Measurements from ENCODE around the gene GPATCH8. TPM values are rescaled to one million over a fixed set of nuclear protein-coding genes. Genes with fewer than 3 reads are reported as not detected.

GPATCH8 gene
- total RNA-seq, 1 donor from 2014 or later: 62.6 TPM

DNA sequence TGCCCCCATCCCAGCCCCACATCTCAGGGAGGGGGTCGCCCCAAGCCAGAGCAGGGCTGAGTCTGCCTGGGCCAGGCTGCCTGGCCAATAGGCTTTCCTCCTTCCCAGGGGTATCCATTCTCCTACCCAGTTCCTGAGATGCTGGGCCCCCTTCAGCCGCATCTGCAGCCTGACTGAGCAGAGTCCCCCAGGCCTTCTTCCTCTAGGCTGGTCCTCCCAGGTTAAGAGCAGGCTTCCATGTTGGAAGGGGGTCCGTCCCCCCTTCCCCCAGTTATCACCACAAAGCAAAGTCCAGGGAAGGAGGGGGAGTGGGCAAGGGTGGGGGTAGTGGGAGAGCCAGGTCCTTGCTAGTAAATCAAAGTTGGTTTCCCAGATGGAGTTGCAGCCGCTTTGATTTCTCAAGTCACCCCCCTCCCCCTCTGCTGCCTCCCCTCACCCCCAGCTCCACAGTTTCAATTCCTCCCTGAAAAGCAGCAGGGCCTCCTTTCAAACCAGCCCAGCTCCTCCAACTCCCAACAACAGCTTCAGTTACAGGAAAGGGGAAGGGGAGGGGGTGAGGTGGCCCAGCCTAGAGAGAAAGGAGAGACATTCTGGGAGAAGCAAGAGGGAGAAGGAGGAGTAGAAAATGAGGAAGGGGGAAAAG, 44.5 kb upstream of the GPATCH8 start:
- peaks cover 3% of the 10 kb centered on the region for H3K9me3 Mint-ChIP-seq (ENCODE audit: unreplicated experiment)
- H3K27ac Mint-ChIP-seq (ENCODE audit: unreplicated experiment): no peak overlapping the region
- H3K4me1 Mint-ChIP-seq (ENCODE audit: low read depth, unreplicated experiment): peaks cover 8% of the 10 kb centered on the region
- no peak overlapping the region for H3K4me3 Mint-ChIP-seq (ENCODE audit: unreplicated experiment)
- H3K36me3 Mint-ChIP-seq (ENCODE audit: unreplicated experiment): peaks cover 15% of the 10 kb centered on the region
- TF ChIP-seq, protein P1, sequence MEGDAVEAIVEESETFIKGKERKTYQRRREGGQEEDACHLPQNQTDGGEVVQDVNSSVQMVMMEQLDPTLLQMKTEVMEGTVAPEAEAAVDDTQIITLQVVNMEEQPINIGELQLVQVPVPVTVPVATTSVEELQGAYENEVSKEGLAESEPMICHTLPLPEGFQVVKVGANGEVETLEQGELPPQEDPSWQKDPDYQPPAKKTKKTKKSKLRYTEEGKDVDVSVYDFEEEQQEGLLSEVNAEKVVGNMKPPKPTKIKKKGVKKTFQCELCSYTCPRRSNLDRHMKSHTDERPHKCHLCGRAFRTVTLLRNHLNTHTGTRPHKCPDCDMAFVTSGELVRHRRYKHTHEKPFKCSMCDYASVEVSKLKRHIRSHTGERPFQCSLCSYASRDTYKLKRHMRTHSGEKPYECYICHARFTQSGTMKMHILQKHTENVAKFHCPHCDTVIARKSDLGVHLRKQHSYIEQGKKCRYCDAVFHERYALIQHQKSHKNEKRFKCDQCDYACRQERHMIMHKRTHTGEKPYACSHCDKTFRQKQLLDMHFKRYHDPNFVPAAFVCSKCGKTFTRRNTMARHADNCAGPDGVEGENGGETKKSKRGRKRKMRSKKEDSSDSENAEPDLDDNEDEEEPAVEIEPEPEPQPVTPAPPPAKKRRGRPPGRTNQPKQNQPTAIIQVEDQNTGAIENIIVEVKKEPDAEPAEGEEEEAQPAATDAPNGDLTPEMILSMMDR (IDR thresholded peaks at IDR 0.05; ENCODE audit: partially characterized antibody, unreplicated experiment): no peak
- DNase-seq: no peak
- H3K27me3 Mint-ChIP-seq (ENCODE audit: unreplicated experiment): peaks cover 10% of the 10 kb centered on the region

DNA sequence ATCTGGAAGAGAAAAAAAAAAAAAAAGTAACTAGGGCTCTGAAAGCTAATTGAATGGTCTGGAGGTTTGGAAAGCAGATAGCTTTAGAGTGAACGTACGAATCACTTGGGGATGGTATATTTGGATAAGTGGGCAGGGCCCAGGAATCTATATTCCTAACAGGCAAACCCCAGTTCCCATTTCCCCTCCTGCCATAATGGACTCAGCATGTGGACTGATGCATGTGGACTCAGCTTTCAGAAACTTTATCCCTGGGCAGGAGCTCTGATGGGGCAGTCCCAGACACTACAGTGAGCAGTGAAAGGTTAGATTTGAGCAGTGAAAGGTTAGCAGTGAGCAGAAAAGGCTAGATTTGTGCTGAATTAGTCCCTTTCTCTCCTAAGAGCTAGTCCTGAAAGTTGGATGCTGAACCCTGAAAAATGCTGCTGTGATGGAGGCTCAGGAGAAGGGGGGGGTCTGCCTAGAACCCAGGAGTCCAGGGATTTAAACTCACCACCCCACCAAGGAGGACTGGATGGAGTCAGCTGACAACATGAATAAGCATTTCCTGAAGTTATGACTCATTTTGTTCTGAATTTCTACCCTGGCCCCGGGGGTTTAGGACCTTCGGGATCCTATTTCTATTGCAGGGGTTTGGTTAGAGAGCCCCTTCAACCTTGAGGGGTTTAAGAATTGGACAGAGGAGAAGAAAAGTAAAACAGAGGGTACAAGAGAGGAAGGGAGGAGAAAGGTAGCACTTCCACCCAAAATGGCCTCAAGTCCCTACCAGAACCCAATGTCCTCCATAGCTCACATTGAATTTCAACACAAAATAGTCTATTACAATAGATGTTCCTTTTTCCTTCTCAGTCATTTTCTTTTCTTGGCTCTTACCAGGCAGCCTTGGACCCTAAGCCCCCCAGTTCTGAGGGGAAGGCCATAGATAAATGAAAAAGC, 43.7 kb upstream of the GPATCH8 start:
- TF ChIP-seq, protein P1 (IDR thresholded peaks at IDR 0.05; ENCODE audit: partially characterized antibody, unreplicated experiment): no peak
- Mint-ChIP-seq H3K4me3 (ENCODE audit: unreplicated experiment) (no peak overlapping the region), H3K36me3 (ENCODE audit: unreplicated experiment) (peaks cover 11% of the 10 kb centered on the region), H3K9me3 (ENCODE audit: unreplicated experiment) (peaks cover 2% of the 10 kb centered on the region), H3K27ac (ENCODE audit: unreplicated experiment) (no peak overlapping the region), H3K4me1 (ENCODE audit: low read depth, unreplicated experiment) (peaks cover 9% of the 10 kb centered on the region), H3K27me3 (ENCODE audit: unreplicated experiment) (peaks cover 11% of the 10 kb centered on the region)
- DNase-seq: no peak

DNA sequence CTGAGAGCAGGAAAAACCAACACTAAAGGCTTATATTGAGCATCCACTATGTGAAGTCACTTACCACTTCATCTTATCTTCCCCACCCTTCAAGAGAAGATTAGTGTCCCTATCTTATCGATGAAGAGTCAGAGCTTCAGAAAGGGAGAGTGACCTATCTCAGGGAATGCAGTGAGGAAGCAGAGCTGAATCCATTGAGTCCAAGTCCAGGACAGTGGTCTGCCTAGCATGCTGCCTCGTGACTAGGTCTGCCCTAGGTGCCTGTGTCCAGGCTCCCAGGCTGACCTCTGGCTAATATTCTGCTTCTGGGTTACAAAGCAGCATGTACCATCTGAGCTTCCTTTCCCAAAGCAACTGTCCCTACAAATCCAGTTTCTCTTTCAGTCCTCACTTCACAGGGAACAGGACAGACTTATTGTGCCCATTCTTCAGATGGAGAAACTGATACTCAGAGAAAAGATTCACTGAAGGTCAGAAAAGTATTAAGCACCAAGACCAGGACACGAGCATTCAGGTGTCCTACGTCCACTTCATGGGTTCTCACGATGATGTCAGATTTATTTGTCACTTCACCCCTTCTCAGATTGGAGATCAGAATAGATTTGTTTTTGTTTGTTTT, 40.8 kb upstream of the GPATCH8 start:
- DNase-seq: no peak
- no peak overlapping the region for H3K27ac Mint-ChIP-seq (ENCODE audit: unreplicated experiment)
- peaks cover 7% of the 10 kb centered on the region for H3K9me3 Mint-ChIP-seq (ENCODE audit: unreplicated experiment)
- peaks cover 9% of the 10 kb centered on the region for H3K36me3 Mint-ChIP-seq (ENCODE audit: unreplicated experiment)
- H3K4me1 Mint-ChIP-seq (ENCODE audit: low read depth, unreplicated experiment): peaks cover 9% of the 10 kb centered on the region
- no peak overlapping the region for H3K4me3 Mint-ChIP-seq (ENCODE audit: unreplicated experiment)
- TF ChIP-seq, protein P1 (IDR thresholded peaks at IDR 0.05; ENCODE audit: partially characterized antibody, unreplicated experiment): no peak
- H3K27me3 Mint-ChIP-seq (ENCODE audit: unreplicated experiment): peaks cover 16% of the 10 kb centered on the region

DNA sequence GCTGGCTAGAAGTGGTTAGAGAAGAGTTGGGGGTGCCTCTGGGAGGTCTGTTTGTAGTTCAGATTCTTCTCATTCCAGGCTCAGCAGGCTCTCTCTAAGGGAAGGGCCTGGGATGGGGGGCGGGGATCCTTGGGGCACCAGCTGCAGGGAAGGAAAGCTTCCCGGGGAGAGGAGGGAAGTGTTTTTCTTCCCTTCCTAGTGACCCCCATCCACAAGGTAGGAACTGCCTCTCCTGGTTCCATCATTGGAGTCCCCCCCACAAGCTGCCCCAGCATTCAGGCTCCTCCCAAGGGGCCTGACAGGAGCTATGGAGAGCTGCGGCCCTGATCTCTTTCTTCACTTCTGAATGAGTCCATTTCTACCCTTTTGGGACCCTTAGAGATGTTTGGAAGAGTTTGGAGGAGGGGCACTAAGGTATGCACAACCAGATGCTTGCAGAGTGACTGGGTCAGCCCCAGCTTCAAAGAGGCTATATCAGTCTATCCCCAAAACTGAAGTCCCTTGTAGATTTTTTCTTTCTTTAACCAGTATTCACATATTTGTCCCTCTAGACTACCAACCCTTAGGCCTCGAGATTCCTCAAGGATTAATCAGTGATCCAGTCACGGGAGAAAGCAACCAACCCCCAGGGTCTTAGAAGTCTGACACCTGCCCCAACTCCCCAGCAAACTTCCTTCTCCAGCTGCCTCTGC, 40.2 kb upstream of the GPATCH8 start:
- TF ChIP-seq, protein P1 (IDR thresholded peaks at IDR 0.05; ENCODE audit: partially characterized antibody, unreplicated experiment): no peak
- Mint-ChIP-seq H3K4me3 (ENCODE audit: unreplicated experiment) (no peak overlapping the region), H3K9me3 (ENCODE audit: unreplicated experiment) (peaks cover 5% of the 10 kb centered on the region), H3K27ac (ENCODE audit: unreplicated experiment) (no peak overlapping the region), H3K36me3 (ENCODE audit: unreplicated experiment) (peaks cover 9% of the 10 kb centered on the region), H3K27me3 (ENCODE audit: unreplicated experiment) (peaks cover 18% of the 10 kb centered on the region), H3K4me1 (ENCODE audit: low read depth, unreplicated experiment) (peaks cover 9% of the 10 kb centered on the region)
- no peak for DNase-seq
